GM18868 (cell line): ENCODE data around the gene IGSF9.

Experiments used
- ATAC-seq: cut with Tn5 transposase; IDR thresholded peaks from one replicate; pipeline ENCODE4 v1.9.1; 2021; ENCODE audit warnings: mild to moderate bottlenecking, moderate library complexity; ENCODE audit not compliant: unreplicated experiment

IGSF9 gene

GRCh38 chr1:159947942-159948341, 2.5 kb upstream of the IGSF9 start:
- no peak for ATAC-seq

- no peak for ATAC-seq
Measured at GRCh38 chr1:159946242-159947187, 1.1 kb upstream of the IGSF9 start.

- ATAC-seq: no peak
Measured at GRCh38 chr1:159944623-159945455, 574 bp downstream of the IGSF9 start.

- ATAC-seq: no peak
Measured at GRCh38 chr1:159943908-159944622, 1.3 kb downstream of the IGSF9 start.

GRCh38 chr1:159943278-159943640, 2.2 kb downstream of the IGSF9 start:
- ATAC-seq: no peak

- no peak for ATAC-seq
Measured at GRCh38 chr1:159942632-159943277, 2.7 kb downstream of the IGSF9 start.

GRCh38 chr1:159941591-159942560, 3.5 kb downstream of the IGSF9 start:
- no peak for ATAC-seq

- no peak for ATAC-seq
Measured at GRCh38 chr1:159941141-159941540, 4.3 kb downstream of the IGSF9 start.

GRCh38 chr1:159940006-159940620, 5.3 kb downstream of the IGSF9 start:
- no peak for ATAC-seq

- ATAC-seq: no peak
Measured at GRCh38 chr1:159939678-159940002, 5.8 kb downstream of the IGSF9 start.

- no peak for ATAC-seq
Measured at GRCh38 chr1:159938905-159939677, 6.3 kb downstream of the IGSF9 start.

GRCh38 chr1:159938211-159938852, 7.1 kb downstream of the IGSF9 start:
- ATAC-seq: no peak

- ATAC-seq: no peak
Measured at GRCh38 chr1:159937054-159937750, 8.2 kb downstream of the IGSF9 start.

GRCh38 chr1:159936273-159936904, 9.0 kb downstream of the IGSF9 start:
- ATAC-seq: no peak

- no peak for ATAC-seq
Measured at GRCh38 chr1:159935719-159936272, 9.6 kb downstream of the IGSF9 start.

- ATAC-seq: no peak
Measured at GRCh38 chr1:159935305-159935704, 10.1 kb downstream of the IGSF9 start.
